ENCODE measurements around the gene FITM1.

- TF ChIP-seq CTCF (optimal IDR thresholded peaks at IDR 0.05 in 1 of 3, IDR thresholded peaks at IDR 0.05 in 1 of 3, conservative IDR thresholded peaks at IDR 0.05 in 1 of 3; ENCODE audit: extremely low read depth in 1 of 3, insufficient read depth in 2 of 3, low read length in 3 of 3) (no peak), EZH2 (IDR thresholded peaks at IDR 0.05; ENCODE audit: low read length) (no peak)
Observed at GRCh38 chr14:24162093-24162492, 31.6 kb downstream of the FITM1 start.
